LNCaP clone FGC (cell line): ENCODE measurements around the gene HASPIN.

Experiments used
- DNase-seq: peaks from one replicate; pipeline ENCODE4 v3.0.0-alpha.2; 2011; ENCODE audit warnings: low read depth
- H3K4me3 ChIP-seq: 2 replicates; pipeline ENCODE4 v1.5.1; 2011; ENCODE audit warnings: mild to moderate bottlenecking, low read depth, low read length, control low read depth
- CTCF ChIP-seq: IDR thresholded peaks from 2 replicates; pipeline ENCODE4 v1.5.1; 2012; ENCODE audit warnings: mild to moderate bottlenecking; ENCODE audit not compliant: control insufficient read depth, insufficient read depth; ENCODE audit errors: extremely low read depth

HASPIN gene

DNA sequence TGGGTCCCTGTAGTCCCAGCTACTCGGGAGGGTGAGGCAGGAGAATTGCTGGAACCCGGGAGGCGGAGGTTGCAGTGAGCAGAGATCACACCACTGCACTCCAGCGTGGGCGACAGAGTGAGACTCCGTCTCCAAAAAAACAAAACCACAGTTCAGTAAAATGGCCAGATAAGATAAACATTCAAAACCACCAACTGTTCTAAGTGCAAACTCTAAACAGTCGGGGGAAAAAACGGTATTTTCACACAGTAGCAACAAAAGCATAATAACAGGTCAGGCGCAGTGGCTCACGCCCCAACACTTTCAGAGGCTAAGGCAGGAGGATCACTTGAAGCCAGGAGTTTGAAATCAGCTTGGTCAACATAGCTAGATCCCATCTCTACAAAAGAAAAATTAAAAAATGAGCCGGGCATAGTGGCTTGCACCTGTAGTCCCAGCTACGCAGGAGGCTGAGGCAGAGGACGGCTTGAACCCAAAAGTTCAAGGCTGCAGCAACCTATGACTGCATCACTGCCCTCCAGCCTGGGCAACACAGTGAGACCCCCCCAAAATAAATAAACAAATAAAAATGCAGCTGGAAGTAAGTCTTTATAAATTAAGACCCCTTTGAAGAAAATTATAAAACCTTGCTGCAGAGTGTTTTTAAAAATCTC lies 10.8 kb upstream of the HASPIN start:
- no peak overlapping the region for H3K4me3 ChIP-seq
- TF ChIP-seq CTCF: no peak
- no peak for DNase-seq

- no peak for DNase-seq
- H3K4me3 ChIP-seq: no peak overlapping the region
- TF ChIP-seq CTCF: no peak
These were observed 8.4 kb upstream of the HASPIN start for GRCh38 chr17:3715296-3715695.

- no peak for TF ChIP-seq CTCF
- no peak for DNase-seq
- no peak overlapping the region for H3K4me3 ChIP-seq
These were observed 5.5 kb upstream of the HASPIN start for GRCh38 chr17:3718201-3718600.

DNA sequence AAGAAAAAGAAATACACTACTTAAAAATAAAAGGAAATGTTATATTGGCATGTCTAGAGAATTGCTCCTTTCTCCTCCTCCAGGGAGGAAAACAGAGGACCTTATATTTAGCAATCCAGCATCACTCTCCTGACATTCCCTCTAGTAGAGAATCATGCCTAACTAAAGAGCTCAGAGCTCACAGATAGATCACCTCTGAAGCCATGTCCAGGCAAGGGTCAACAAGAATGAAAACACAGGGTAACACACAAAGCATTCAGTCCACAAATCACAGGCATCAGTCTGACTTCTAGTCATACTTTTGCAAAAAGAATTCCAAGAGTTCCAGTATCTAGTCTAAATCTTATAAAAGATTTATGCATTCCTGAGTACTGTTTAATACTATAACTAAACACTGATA lies 4.4 kb upstream of the HASPIN start:
- DNase-seq: no peak
- no peak overlapping the region for H3K4me3 ChIP-seq
- TF ChIP-seq CTCF: no peak

- DNase-seq: no peak
- peak overlapping the region; percentile 84 for H3K4me3 ChIP-seq
- TF ChIP-seq CTCF: no peak
These were observed 987 bp upstream of the HASPIN start for GRCh38 chr17:3722716-3723115.

DNA sequence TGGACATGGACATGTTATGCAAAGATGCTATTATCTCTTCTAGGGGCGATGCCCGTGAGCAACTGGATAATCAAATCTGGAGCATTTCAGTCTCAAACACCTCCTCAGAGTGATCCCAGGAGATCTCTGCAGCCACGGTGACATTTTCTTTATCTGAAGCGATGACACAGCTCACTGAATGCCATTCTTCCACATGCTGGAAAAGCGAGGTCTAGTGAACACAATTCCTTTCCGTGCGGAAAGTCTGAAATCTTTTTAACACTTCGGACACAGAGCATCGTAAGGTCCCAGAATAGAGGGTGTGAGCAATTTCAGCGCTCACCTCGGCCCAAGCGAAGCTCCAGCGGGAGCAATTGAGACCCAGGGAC lies 531 bp upstream of the HASPIN start:
- no peak for DNase-seq
- no peak for TF ChIP-seq CTCF
- peak overlapping the region; percentile 84 for H3K4me3 ChIP-seq

DNA sequence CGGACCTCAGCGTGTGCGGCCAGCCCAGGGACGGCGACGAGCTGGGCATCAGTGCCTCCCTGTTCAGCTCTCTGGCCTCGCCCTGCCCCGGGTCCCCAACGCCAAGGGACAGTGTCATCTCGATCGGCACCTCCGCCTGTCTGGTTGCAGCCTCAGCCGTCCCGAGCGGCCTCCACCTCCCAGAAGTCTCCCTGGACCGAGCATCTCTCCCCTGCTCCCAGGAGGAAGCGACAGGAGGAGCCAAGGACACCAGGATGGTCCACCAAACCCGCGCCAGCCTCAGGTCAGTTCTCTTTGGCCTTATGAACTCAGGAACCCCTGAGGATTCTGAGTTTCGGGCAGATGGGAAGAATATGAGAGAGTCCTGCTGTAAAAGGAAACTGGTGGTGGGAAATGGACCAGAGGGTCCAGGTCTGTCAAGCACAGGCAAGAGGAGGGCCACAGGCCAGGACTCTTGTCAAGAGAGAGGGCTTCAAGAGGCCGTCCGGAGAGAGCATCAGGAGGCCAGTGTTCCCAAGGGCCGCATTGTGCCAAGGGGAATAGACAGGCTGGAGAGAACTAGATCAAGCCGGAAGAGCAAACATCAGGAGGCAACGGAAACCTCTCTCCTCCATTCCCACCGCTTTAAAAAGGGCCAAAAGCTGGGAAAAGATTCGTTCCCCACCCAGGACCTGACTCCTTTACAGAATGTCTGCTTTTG lies 825 bp downstream of the HASPIN start:
- H3K4me3 ChIP-seq: peak overlapping the region; percentile 84
- no peak for DNase-seq
- no peak for TF ChIP-seq CTCF
